HCEC 1CT (cell line): ENCODE data around the gene MATK.

Experiments used
- DNase-seq: peaks from one replicate; pipeline ENCODE4 v3.0.0-alpha.2; 2017

MATK gene

DNA sequence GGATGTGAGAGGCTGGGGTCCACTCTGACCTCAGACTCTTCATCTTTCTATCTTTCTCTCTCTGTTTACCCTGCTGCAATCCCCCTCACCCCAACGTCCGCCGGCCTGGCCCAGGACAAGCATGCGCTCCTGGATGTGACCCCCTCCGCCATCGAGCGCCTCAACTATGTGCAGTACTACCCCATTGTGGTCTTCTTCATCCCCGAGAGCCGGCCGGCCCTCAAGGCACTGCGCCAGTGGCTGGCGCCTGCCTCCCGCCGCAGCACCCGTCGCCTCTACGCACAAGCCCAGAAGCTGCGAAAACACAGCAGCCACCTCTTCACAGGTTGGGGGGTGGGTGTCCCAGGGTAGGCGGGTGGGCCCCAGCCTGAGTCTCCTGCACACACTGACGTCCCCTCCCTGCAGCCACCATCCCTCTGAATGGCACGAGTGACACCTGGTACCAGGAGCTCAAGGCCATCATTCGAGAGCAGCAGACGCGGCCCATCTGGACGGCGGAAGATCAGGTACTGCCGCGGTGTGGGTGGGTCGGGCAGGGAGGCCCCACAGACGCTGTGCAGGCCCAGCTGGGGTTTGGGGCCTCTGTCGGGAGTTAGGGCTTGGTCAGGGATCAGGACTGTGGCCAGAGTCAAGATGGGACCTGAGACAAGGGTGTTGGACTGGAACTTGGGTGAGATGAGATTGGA, 39.7 kb downstream of the MATK start:
- no peak for DNase-seq

DNA sequence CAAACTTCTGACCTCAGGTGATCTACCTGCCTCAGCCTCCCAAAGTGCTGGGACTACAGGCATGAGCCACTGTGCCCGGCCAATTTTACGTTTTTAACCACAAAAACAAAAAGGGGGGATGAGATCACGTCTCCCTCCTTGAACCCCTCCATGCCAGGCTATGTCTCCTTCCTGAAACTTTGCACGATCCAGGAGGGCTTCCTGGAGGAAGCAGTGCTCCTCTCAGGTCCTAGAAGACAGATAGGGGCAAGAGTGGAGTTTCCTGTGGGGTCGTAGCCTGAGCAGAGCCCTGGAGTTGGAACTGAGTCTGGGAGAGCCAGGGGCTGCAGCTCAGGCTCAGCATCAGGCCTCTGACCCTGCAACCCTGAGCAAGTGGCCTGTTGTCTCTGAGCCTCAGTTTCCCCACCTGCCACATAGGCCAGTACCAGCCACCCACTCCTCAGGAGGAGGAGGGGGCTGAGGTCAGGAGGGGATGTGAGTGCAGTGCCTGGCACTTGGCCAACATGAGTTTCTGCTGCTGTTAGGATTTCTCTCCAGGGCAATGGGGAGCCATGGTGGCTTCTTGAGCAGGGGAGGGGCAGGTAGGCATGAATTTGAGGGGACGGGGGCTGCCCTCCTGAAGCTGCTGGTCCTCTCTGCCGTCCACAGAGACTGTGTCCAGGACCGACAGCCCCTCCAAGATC, 40.7 kb downstream of the MATK start:
- DNase-seq = no peak

DNA sequence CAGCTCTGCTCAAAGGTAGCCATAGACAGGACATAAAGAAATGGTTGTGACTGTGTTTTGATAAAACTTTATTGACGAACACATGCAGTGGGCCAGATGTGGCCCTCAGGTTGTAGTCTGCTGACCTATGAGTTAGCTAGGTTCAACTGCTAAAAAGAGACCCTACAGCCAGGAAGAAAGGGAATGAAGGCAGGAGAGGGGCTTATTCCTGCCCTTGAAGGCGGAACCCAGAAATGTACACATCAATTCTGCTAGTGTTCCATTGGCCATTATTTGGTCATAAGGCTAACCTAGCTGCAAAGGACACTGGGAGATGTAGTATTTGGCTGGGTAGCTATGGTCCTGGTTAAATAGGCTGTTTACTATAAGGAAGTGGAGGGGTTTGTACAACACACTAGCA, 42.7 kb downstream of the MATK start:
- peak; percentile 13 for DNase-seq

DNA sequence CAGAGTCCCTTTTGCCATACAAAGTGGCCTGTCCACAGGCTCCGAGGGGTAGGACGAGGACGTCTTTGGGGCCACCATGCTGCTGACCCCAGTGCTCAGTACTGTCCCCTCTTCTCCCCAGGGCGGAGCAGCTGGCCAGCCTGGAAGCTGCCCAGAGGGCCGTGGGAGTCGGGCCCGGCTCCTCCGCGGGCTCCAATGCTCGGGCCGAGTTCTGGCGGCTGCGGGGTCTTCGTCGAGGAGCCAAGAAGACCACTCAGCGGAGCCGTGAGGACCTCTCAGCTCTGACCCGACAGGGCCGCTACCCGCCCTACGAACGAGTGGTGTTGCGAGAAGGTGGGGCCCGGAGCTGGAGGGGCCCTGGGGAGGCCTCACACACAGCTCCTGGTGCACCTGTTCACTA, 45.8 kb downstream of the MATK start:
- DNase-seq = no peak

DNA sequence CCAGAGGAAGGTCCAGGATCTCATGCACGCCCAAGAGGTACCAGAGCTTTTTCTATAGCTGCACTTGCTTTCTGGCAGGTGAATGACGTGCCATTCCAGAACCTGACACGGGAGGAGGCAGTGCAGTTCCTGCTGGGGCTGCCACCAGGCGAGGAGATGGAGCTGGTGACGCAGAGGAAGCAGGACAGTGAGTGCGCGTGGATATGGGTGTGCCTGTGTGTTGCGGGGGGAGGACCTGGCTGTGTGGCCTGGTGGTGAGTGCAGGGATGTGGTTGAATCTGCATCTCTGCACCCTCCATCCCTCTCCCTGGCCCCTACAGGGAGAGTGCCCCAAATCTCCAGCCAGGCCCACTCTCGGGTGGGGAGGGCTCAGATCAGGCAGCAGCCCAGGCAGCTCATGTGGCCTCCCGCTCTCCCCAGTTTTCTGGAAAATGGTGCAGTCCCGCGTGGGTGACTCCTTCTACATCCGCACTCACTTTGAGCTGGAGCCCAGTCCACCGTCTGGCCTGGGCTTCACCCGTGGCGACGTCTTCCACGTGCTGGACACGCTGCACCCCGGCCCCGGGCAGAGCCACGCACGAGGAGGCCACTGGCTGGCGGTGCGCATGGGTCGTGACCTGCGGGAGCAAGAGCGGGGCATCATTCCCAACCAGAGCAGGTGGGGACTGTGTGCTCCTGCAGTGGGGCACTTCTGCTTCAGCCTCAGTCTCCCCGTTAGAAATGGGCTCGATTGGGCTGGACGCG, 47.5 kb downstream of the MATK start:
- no peak for DNase-seq

GRCh38 chr19:3737487-3738205, 48.5 kb downstream of the MATK start:
- no peak for DNase-seq

GRCh38 chr19:3736106-3736724, 50.0 kb downstream of the MATK start:
- no peak for DNase-seq

GRCh38 chr19:3734310-3734600, 51.9 kb downstream of the MATK start:
- no peak for DNase-seq

DNA sequence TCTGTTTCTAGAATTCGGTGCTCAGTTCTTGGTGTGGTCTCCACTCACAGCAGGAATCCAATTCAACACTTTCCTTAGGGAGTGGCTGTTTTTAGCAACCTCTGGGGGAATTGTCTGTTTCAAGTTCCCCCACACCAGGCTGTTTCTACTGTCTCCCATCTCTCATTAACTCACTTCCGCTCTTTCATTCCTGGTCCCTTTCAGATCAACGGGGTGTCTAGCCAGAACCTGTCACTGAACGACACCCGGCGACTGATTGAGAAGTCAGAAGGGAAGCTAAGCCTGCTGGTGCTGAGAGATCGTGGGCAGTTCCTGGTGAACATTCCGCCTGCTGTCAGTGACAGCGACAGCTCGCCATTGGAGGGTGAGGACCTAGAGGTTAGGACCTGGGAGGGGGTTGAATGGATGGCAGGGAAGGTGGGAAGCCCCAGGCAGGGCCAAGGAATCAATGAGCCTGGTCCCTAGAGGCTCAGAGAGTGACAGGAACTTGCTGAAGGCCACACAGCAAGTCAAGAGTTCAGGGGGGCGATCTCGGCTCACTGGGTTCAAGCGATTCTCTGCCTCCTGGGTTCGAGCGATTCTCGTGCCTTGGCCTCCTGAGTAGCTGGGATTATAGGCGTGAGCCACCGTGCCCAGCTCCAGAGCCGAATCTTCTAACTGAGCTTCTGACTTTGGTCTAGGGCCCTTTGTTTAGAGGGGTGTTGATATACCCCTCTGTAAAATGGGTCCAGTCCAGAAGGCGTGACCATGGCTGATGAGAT, 52.5 kb downstream of the MATK start:
- DNase-seq = no peak

GRCh38 chr19:3732108-3732507, 54.1 kb downstream of the MATK start:
- no peak for DNase-seq

DNA sequence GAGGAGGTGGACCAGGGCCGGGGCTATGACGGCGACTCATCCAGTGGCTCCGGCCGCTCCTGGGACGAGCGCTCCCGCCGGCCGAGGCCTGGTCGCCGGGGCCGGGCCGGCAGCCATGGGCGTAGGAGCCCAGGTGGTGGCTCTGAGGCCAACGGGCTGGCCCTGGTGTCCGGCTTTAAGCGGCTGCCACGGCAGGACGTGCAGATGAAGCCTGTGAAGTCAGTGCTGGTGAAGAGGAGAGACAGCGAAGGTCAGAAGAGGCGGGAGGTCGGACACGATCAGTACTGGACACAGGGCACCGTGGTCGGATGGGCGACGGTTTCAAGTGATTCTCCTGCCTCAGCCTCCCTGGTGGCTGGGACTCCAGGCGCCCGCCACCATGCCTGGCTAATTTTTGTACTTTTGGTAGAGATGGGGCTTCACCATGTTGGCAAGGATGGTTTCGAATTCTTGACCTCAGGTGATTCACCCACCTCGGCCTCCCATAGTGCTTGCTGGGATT, 55.7 kb downstream of the MATK start:
- DNase-seq = no peak
